ENCODE data around the gene SUCO. TPM values are rescaled to one million over a fixed set of nuclear protein-coding genes. Genes with fewer than 3 reads are reported as not detected.

The SUCO gene
- total and polyA plus RNA-seq, 9 donors, result 25.4 to 47.4 (median 34.6) TPM

DNA sequence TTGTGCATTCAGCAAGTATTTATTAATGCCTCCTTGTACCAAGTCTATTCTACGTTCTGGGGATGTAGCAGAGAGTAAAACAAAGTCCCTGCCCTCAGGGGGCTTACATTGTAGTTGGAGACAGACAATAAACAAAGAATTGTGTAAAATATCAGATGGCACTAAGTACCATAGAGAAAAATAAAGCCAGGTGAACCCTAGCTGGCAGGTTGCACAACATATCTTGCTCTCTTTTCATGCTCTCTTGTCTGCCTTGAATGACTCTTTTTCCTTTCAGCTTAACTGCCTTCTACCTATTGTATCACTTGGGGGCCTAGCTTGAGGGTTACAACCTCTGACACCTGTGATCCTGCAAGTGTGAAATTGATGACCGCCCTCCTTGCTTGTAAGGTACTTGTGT lies 105.3 kb downstream of the SUCO start:
- no peaks in the 10 kb centered on the region for H3K36me3 ChIP-seq (ENCODE audit: control insufficient read depth, insufficient read depth, low read length)
- no peak overlapping the region for H3K27ac ChIP-seq (ENCODE audit: low read length)
- no peaks in the 10 kb centered on the region for H3K9me3 ChIP-seq (replicated peaks; ENCODE audit: control insufficient read depth, low read depth, low read length)
- no peak for DNase-seq
- no peaks in the 10 kb centered on the region for H3K4me1 ChIP-seq (ENCODE audit: control insufficient read depth, insufficient read depth, low read length)
- H3K27me3 ChIP-seq (ENCODE audit: control insufficient read depth, insufficient read depth, low read length), result no peaks in the 10 kb centered on the region
- WGBS (ENCODE audit: insufficient coverage), result no CpG with 5 or more reads among the region's 2 CpGs
- H3K4me3 ChIP-seq (ENCODE audit: low read length), result no peak overlapping the region

DNA sequence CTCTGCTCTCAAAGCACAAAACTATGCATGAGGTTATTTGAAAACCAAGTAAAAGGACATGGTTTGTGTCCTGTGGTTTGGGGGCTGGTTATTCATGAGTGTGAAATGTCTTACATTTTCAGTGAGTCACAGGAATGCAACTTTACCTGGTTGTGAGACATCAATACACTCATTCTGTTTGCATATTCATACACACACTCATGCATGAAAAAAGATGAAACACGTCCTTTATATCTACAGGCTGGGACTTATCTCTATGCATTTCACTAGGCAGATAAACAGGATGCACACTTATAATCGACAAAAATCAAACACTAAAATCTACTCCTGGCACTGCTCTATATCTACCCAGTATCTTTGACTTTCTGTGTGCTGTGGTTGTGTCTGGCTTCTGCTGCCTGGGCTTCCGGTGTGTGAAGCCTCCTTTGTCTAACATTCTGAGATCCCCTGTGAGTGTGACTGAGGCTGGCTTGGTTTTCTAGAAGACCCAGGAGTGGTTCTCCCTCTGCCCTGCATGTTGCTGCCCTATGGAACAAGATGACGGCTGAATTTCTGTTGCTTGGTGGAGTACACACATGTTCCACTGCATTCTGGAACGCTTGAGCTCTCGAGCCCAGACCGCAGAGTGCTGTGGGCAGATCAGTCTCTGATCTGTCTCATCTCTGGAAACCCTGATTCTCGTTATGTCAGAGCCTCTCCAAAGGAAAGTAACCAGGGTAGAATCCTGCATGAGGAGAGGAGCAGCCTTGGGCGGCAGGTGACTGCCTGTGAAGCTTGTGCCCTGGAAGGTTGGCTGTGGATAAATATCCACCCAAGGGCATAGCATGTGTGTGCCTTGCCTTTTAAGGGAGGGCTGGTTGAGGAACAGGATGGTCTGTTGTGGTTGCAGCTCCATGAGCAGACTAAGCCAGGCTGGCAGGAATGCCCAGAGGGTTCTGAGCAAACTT lies 106.2 kb downstream of the SUCO start:
- DNase-seq, result no peak
- no peaks in the 10 kb centered on the region for H3K36me3 ChIP-seq (ENCODE audit: control insufficient read depth, insufficient read depth, low read length)
- H3K4me1 ChIP-seq (ENCODE audit: control insufficient read depth, insufficient read depth, low read length), result no peaks in the 10 kb centered on the region
- H3K9me3 ChIP-seq (replicated peaks; ENCODE audit: control insufficient read depth, low read depth, low read length), result no peaks in the 10 kb centered on the region
- no peak overlapping the region for H3K4me3 ChIP-seq (ENCODE audit: low read length)
- no peak overlapping the region for H3K27ac ChIP-seq (ENCODE audit: low read length)
- WGBS (ENCODE audit: insufficient coverage), result 85% methylated on average over 6 of the region's 9 CpGs
- no peaks in the 10 kb centered on the region for H3K27me3 ChIP-seq (ENCODE audit: control insufficient read depth, insufficient read depth, low read length)

DNA sequence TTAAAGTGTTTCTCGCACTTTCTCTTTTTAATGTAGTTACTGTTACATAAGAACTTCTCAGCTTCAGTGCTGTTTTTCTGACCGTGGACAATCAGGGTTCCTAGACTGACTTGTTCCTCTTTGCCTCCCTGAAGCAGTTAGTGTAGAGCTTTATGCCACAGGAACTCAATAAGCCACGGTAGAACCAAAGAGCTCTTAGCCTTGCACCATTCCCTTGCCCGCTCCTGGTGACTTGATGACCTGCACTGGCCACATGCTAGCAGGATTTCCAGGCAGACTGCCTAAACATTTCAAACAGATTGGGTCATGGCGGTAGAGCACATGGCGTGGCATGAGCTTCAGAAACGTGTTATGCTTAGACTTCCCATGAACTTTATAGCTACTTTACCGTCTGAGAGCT lies 107.2 kb downstream of the SUCO start:
- no peaks in the 10 kb centered on the region for H3K9me3 ChIP-seq (replicated peaks; ENCODE audit: control insufficient read depth, low read depth, low read length)
- H3K27me3 ChIP-seq (ENCODE audit: control insufficient read depth, insufficient read depth, low read length), result no peaks in the 10 kb centered on the region
- no peak overlapping the region for H3K27ac ChIP-seq (ENCODE audit: low read length)
- 79% methylated on average over 3 of the region's 8 CpGs for WGBS (ENCODE audit: insufficient coverage)
- no peak overlapping the region for H3K4me3 ChIP-seq (ENCODE audit: low read length)
- no peak for DNase-seq
- H3K36me3 ChIP-seq (ENCODE audit: control insufficient read depth, insufficient read depth, low read length), result no peaks in the 10 kb centered on the region
- H3K4me1 ChIP-seq (ENCODE audit: control insufficient read depth, insufficient read depth, low read length), result no peaks in the 10 kb centered on the region

DNA sequence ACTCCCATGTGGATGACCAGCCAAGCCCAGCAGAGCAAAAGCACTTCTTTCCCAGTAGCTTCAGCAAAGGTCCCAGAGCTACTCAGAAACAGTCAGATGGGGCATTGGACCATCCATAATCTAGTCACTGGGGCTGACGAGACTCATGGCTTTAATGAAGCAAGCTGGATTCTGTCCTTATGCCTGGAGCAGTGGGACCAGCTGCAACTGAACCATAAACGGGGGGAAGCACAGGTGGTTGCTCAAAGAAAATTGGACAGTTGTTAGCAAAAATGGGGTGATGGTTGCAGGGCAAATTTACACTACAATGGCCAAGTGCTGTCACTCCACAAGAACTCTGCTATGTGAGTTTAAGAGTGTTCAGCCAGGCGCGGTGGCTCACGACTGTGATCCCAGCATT lies 108.5 kb downstream of the SUCO start:
- 74% methylated on average over 5 of the region's 5 CpGs for WGBS (ENCODE audit: insufficient coverage)
- no peaks in the 10 kb centered on the region for H3K4me1 ChIP-seq (ENCODE audit: control insufficient read depth, insufficient read depth, low read length)

DNA sequence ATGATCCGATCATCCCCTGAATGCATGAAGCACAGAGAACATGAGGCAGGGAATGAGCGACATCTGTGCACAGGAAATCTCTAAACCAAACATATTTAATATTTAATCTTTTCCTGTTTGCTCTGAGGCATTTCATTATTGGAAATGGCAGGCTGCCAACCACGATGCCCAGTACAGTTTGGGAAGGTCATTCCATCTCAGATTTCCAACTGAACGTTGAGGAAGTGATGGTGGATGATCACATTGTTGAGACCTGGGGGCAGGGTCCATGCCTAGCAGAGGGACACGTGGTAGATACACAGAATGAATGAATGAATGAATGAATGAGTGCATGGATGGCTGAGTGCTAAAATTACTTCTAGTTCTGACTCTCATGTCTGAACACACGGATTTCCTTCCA lies 110.0 kb downstream of the SUCO start:
- H3K4me1 ChIP-seq (ENCODE audit: control insufficient read depth, insufficient read depth, low read length), result no peaks in the 10 kb centered on the region
- H3K27me3 ChIP-seq (ENCODE audit: control insufficient read depth, insufficient read depth, low read length), result no peaks in the 10 kb centered on the region
- DNase-seq, result no peak
- H3K9me3 ChIP-seq (replicated peaks; ENCODE audit: control insufficient read depth, low read depth, low read length), result no peaks in the 10 kb centered on the region
- no peak overlapping the region for H3K27ac ChIP-seq (ENCODE audit: low read length)
- 68% methylated on average over 3 of the region's 6 CpGs for WGBS (ENCODE audit: insufficient coverage)
- H3K4me3 ChIP-seq (ENCODE audit: low read length), result no peak overlapping the region
- no peaks in the 10 kb centered on the region for H3K36me3 ChIP-seq (ENCODE audit: control insufficient read depth, insufficient read depth, low read length)

More for the DNA sequence above, 108.5 kb downstream of the SUCO start:
- H3K27me3 ChIP-seq (ENCODE audit: control insufficient read depth, insufficient read depth, low read length), result no peaks in the 10 kb centered on the region
- no peaks in the 10 kb centered on the region for H3K9me3 ChIP-seq (replicated peaks; ENCODE audit: control insufficient read depth, low read depth, low read length)
- no peak for DNase-seq
- no peak overlapping the region for H3K27ac ChIP-seq (ENCODE audit: low read length)
- H3K36me3 ChIP-seq (ENCODE audit: control insufficient read depth, insufficient read depth, low read length), result no peaks in the 10 kb centered on the region
- H3K4me3 ChIP-seq (ENCODE audit: low read length), result no peak overlapping the region

DNA sequence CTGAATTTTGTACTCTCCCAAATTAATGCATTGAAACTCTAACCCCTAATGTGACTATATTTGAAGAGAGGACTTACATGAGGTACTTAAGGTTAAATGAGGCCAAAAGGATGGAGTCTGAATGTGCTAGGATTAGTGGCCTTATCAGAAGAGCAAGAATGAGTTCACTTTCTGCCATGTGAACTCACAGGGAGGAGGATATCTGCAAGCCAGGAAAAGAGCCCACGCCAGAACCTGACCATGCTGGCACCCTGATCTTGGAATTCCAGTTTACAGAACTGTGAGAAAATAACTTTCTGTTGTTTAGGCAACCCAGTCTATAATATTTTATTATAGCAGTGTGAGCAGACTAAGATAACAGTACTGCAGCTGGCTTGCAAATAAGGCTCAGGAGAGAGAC lies 113.7 kb downstream of the SUCO start:
- H3K9me3 ChIP-seq (replicated peaks; ENCODE audit: control insufficient read depth, low read depth, low read length), result no peaks in the 10 kb centered on the region
- H3K36me3 ChIP-seq (ENCODE audit: control insufficient read depth, insufficient read depth, low read length), result no peaks in the 10 kb centered on the region
- no CpG with 5 or more reads among the region's 1 CpG for WGBS (ENCODE audit: insufficient coverage)
- H3K27me3 ChIP-seq (ENCODE audit: control insufficient read depth, insufficient read depth, low read length), result no peaks in the 10 kb centered on the region
- H3K4me1 ChIP-seq (ENCODE audit: control insufficient read depth, insufficient read depth, low read length), result no peaks in the 10 kb centered on the region
- no peak overlapping the region for H3K27ac ChIP-seq (ENCODE audit: low read length)
- no peak for DNase-seq
- H3K4me3 ChIP-seq (ENCODE audit: low read length), result no peak overlapping the region

DNA sequence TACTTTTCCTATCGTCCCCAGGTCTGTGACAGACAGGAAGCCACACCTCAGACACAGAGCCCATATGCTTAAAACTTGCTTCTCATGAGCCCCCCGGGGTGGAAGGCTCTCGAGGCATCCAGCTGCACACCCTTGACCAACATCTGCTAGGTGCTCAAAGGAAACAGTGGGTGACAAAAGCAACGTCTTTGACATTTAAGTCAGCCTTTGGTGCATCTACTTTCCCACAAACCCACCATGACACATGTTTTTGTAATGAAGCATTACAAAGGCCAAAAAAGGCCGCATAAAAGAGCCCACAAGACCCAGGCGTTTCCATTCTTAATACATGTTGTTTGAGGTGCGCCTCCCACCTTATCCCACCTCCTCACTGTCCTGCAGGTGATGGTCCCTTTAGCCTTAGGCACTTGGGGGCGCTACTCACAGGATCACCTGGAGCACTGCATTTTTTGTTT lies 114.2 kb downstream of the SUCO start:
- H3K9me3 ChIP-seq (replicated peaks; ENCODE audit: control insufficient read depth, low read depth, low read length), result no peaks in the 10 kb centered on the region
- H3K4me1 ChIP-seq (ENCODE audit: control insufficient read depth, insufficient read depth, low read length), result no peaks in the 10 kb centered on the region
- DNase-seq, result no peak
- H3K27me3 ChIP-seq (ENCODE audit: control insufficient read depth, insufficient read depth, low read length), result no peaks in the 10 kb centered on the region
- no peaks in the 10 kb centered on the region for H3K36me3 ChIP-seq (ENCODE audit: control insufficient read depth, insufficient read depth, low read length)
- no peak overlapping the region for H3K4me3 ChIP-seq (ENCODE audit: low read length)
- WGBS (ENCODE audit: insufficient coverage), result 18% methylated on average over 1 of the region's 8 CpGs
- no peak overlapping the region for H3K27ac ChIP-seq (ENCODE audit: low read length)

DNA sequence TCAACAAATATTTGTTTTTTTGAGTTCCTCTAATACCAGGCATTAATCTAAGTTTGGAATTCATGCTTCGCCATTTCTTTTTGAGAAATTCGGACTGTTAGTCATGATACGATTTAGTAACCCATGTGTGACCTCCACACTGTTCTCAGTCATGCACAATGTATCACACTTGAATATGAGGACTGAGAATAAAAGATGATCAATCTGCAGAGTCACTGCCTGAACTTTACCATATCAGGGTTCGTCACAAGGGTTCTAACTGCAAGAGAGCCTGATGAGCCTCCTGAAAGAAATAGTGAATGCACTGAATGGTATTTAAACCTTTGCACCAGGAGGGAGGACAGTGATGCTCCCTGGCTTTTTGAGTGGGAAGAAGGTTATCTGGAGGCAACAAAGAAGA lies 115.0 kb downstream of the SUCO start:
- Histone ChIP-seq H3K36me3 (ENCODE audit: control insufficient read depth, insufficient read depth, low read length) (no peaks in the 10 kb centered on the region), H3K27me3 (ENCODE audit: control insufficient read depth, insufficient read depth, low read length) (no peaks in the 10 kb centered on the region), H3K4me1 (ENCODE audit: control insufficient read depth, insufficient read depth, low read length) (no peaks in the 10 kb centered on the region), H3K27ac (ENCODE audit: low read length) (no peak overlapping the region), H3K4me3 (ENCODE audit: low read length) (no peak overlapping the region), H3K9me3 (replicated peaks; ENCODE audit: control insufficient read depth, low read depth, low read length) (no peaks in the 10 kb centered on the region)
- 91% methylated on average over 3 of the region's 4 CpGs for WGBS (ENCODE audit: insufficient coverage)
- no peak for DNase-seq

DNA sequence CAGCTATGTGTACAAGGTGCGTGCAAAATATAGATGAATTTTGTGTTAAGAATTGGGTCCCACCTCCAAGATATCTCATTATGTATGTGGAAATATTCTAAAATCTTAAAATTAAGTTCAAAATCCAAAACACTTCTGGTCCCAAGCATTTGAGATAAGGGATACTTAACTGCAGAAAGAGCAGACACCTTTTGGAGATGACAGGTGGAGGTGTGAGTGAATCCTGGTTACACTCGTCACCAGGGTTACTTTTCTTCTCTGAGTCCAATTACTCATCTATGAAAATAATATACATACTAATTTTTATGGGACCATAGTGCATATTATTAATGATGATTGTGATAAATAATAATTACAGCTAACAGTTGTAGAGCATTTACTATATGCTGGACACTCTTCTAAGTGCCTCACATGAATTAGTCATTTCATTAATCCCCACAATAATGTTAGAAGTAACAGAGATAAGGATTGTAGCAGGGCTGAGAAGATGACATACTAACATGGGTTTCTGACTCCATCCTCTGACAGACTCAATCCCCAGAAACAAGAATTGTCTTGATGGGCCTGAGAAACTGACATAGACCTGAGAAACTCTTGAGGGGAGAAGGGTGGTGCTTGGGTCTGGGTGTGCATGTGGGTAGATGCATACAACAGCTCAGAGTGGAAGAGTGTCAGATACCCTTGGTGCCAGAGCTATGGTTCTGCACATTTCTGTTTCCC lies 117.7 kb downstream of the SUCO start:
- H3K9me3 ChIP-seq (replicated peaks; ENCODE audit: control insufficient read depth, low read depth, low read length), result no peaks in the 10 kb centered on the region
- H3K27me3 ChIP-seq (ENCODE audit: control insufficient read depth, insufficient read depth, low read length), result no peaks in the 10 kb centered on the region
- no CpG with 5 or more reads among the region's 2 CpGs for WGBS (ENCODE audit: insufficient coverage)
- DNase-seq, result no peak
- H3K4me3 ChIP-seq (ENCODE audit: low read length), result no peak overlapping the region
- H3K36me3 ChIP-seq (ENCODE audit: control insufficient read depth, insufficient read depth, low read length), result no peaks in the 10 kb centered on the region
- H3K4me1 ChIP-seq (ENCODE audit: control insufficient read depth, insufficient read depth, low read length), result no peaks in the 10 kb centered on the region
- H3K27ac ChIP-seq (ENCODE audit: low read length), result no peak overlapping the region

DNA sequence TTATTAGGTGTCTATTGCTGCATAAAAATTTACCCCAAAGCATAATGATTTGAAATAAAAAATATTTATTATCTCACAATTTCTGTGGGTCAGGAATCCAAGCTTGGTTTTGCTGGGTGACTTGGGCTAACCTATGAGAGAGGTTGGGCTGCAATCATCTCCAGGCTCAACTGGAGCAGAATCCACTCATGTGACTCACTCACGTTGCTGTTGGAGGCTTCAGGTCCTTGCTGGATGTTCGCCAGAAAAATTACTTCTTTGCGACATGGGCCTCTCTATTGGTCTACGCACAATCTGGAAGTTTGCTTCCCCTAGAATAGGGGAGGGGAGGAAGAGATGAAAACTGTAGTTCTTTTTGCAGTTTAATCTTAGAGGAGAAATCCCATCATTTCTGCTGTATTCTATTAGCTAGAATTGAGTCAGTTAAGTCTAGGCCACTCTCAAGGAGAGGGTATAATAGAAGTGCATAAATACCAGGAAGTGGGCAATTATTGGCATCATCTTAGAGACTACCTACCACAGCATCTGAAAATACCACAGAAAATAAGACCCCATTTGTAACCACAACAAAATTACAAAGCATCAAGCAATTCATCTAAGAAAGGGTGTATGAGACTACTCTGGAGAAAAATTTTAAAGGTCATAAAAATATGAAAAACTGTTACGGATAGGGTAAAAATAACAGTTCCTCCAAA lies 120.2 kb downstream of the SUCO start:
- no peak overlapping the region for H3K4me3 ChIP-seq (ENCODE audit: low read length)
- H3K27ac ChIP-seq (ENCODE audit: low read length), result no peak overlapping the region
- H3K36me3 ChIP-seq (ENCODE audit: control insufficient read depth, insufficient read depth, low read length), result no peaks in the 10 kb centered on the region
- H3K27me3 ChIP-seq (ENCODE audit: control insufficient read depth, insufficient read depth, low read length), result no peaks in the 10 kb centered on the region
- WGBS (ENCODE audit: insufficient coverage), result no CpG with 5 or more reads among the region's 5 CpGs
- H3K4me1 ChIP-seq (ENCODE audit: control insufficient read depth, insufficient read depth, low read length), result no peaks in the 10 kb centered on the region
- H3K9me3 ChIP-seq (replicated peaks; ENCODE audit: control insufficient read depth, low read depth, low read length), result no peaks in the 10 kb centered on the region
- DNase-seq, result no peak

Data from muscle of leg (tissue), 11 donors.